ENCODE data around the gene GAB3. TPM values are rescaled to one million over a fixed set of nuclear protein-coding genes. Genes with fewer than 3 reads are reported as not detected.

GAB3 gene
- total and polyA plus RNA-seq, 2 of the 4 experiments (the other 2 are of a cell fraction) = 2.2 to 3.7 TPM

- no peak overlapping the region for H2AFZ ChIP-seq (replicated peaks; ENCODE audit: low read length, poor library complexity)
- H3K18ac ChIP-seq (ENCODE audit: low read depth, low read length) = peak overlapping the region; percentile 82; the same call in 1 of the 2 replicates
- H2BK15ac ChIP-seq (ENCODE audit: low read depth, low read length) = peak overlapping the region; percentile 57; the same call in 1 of the 3 replicates
- H3K56ac ChIP-seq (ENCODE audit: extremely low read depth, insufficient read depth, low read length) = no peak overlapping the region
- no peak overlapping the region for H2AK9ac ChIP-seq (replicated peaks; ENCODE audit: low read depth, low read length, poor library complexity)
- H3K9ac ChIP-seq (ENCODE audit: low read depth, low read length) = no peak overlapping the region
- ChIA-PET POLR2A (ENCODE audit: unreplicated experiment) (no interaction called here), CTCF (interaction anchor here (1.1 kb wide), 1 partner anchor 12 kb away, joined by 7 read pairs; no protein-coding TSS in a partner anchor)
- peak overlapping the region; percentile 35 for H2BK120ac ChIP-seq (ENCODE audit: low read depth, low read length)
- no TSS peak for BruUV-seq (replicated peaks)
- H4K20me1 ChIP-seq (ENCODE audit: insufficient read depth, low read length) = no peaks in the 10 kb centered on the region
- TF ChIP-seq POLR2A (IDR thresholded peaks at IDR 0.05; ENCODE audit: low read depth, low read length) (no peak), ELK1 (IDR thresholded peaks at IDR 0.05; ENCODE audit: borderline replicate concordance, low read depth, low read length) (no peak), MAZ (IDR thresholded peaks at IDR 0.05; ENCODE audit: borderline replicate concordance, low read depth, low read length) (no peak), BHLHE40 (IDR thresholded peaks at IDR 0.05; ENCODE audit: low read depth, low read length) (no peak), MAFK (IDR thresholded peaks at IDR 0.05; ENCODE audit: low read depth, low read length) (no peak), USF2 (IDR thresholded peaks at IDR 0.05; ENCODE audit: low read depth, low read length) (no peak), RAD21 (IDR thresholded peaks at IDR 0.05; ENCODE audit: low read length) (no peak), NFE2L2 (IDR thresholded peaks at IDR 0.05; ENCODE audit: low read depth, low read length) (no peak), FOS (IDR thresholded peaks at IDR 0.05; ENCODE audit: low read depth, low read length) (no peak), MXI1 (IDR thresholded peaks at IDR 0.05; ENCODE audit: borderline replicate concordance, low read depth, low read length) (no peak), CTCF (conservative IDR thresholded peaks at IDR 0.05; ENCODE audit: low read depth, low read length) (no peak), CEBPB (IDR thresholded peaks at IDR 0.05; ENCODE audit: low read depth, low read length) (no peak), SMC3 (IDR thresholded peaks at IDR 0.05; ENCODE audit: low read depth, low read length) (no peak), RCOR1 (IDR thresholded peaks at IDR 0.05; ENCODE audit: insufficient replicate concordance, low read length) (no peak), CHD1 (IDR thresholded peaks at IDR 0.05; ENCODE audit: low read depth, low read length) (no peak), RFX5 (IDR thresholded peaks at IDR 0.05; ENCODE audit: low read depth, low read length) (no peak)
- H3K4me2 ChIP-seq (ENCODE audit: low read depth, low read length) = no peak overlapping the region
- 0 out of 2 replicates have a peak overlapping the region, but pooled peaks have one; percentile 14 for H3K27ac ChIP-seq (ENCODE audit: insufficient read depth, low read length)
- peaks cover 0 to 3% of the 10 kb centered on the region in 2 experiments; a peak in 1 of 4 replicates for H3K79me1 ChIP-seq (ENCODE audit: low read depth in 1 of 2, low read length in 2 of 2)
- H2BK5ac ChIP-seq (ENCODE audit: low read depth, low read length, poor library complexity, severe bottlenecking) = peak overlapping the region; percentile 63
- peak overlapping the region; percentile 63; the same call in 1 of the 2 replicates for H2AK5ac ChIP-seq (ENCODE audit: low read depth, low read length)
- H3K23ac ChIP-seq (ENCODE audit: low read depth, low read length) = no peak overlapping the region
- intact Hi-C loops (cut with micrococcal nuclease) = no loop called here
- ATAC-seq (ENCODE audit: low read depth) (no peak), DNase-seq (no peak)
- H3K9me1 ChIP-seq (ENCODE audit: insufficient read depth, low read length) = no peaks in the 10 kb centered on the region
- dilution Hi-C loops (cut with HindIII; ENCODE audit: low sequenced_read_pairs, unreplicated experiment) = no loop called here
- H3K9me3 ChIP-seq (ENCODE audit: control insufficient read depth, insufficient read depth, low read length) = no peaks in the 10 kb centered on the region
- in situ Hi-C loops (cut with MboI; ENCODE audit: low sequenced_read_pairs) = loop anchor here (25.0 kb wide), 1 partner anchor 150 kb away; the partner anchor contains the start of gene CTAG1A
- no peaks in the 10 kb centered on the region for H3K27me3 ChIP-seq (ENCODE audit: control insufficient read depth, insufficient read depth, low read length)
- no peak overlapping the region for H3K4me3 ChIP-seq (ENCODE audit: insufficient read depth, low read depth, low read length)
- peak overlapping the region; percentile 60 for H3K4ac ChIP-seq (ENCODE audit: low read depth, low read length)
- peak overlapping the region; percentile 54; the same call in 1 of the 2 replicates for H3K14ac ChIP-seq (replicated peaks; ENCODE audit: low read depth, low read length)
- H3K36me3 ChIP-seq (ENCODE audit: control insufficient read depth, insufficient read depth, low read length) = no peaks in the 10 kb centered on the region
- H4K5ac ChIP-seq (ENCODE audit: low read depth, low read length) = peak overlapping the region; percentile 16; the same call in 1 of the 2 replicates
- WGBS, 2 experiments (ENCODE audit: extremely low coverage in 2 of 2, insufficient read length in 1 of 2) = 85% methylated on average over 2 of the region's 5 CpGs; no CpG with 5 or more reads in 1 of the 2 experiments
- H3K4me1 ChIP-seq (ENCODE audit: control insufficient read depth, insufficient read depth, low read length) = peaks cover 13% of the 10 kb centered on the region
- H4K91ac ChIP-seq (ENCODE audit: insufficient read depth, low read depth, low read length) = peak overlapping the region; percentile 50
- H2BK20ac ChIP-seq (ENCODE audit: low read depth, low read length) = peak overlapping the region; percentile 50; the same call in 1 of the 2 replicates
- H4K8ac ChIP-seq (ENCODE audit: low read depth in 2 of 2, low read length in 2 of 2) = no peak overlapping the region
Observed at GRCh38 chrX:154737136-154737535, 13.7 kb downstream of the GAB3 start.
